Measurements from ENCODE around the gene RFESD.
"Not testable (repeated sequence)": the region's sequence is repeated elsewhere in the genome, so short reads cannot be mapped to it uniquely, and the experiment has no call there.

Gene RFESD

GRCh38 chr5:95630394-95630917, 16.1 kb upstream of the RFESD start:
- DNase-seq = no peak

- DNase-seq = no peak
These were observed 15.2 kb upstream of the RFESD start for GRCh38 chr5:95631255-95631958.

GRCh38 chr5:95631991-95632675, 14.4 kb upstream of the RFESD start:
- DNase-seq = no peak

GRCh38 chr5:95632942-95633341, 13.6 kb upstream of the RFESD start:
- not testable (repeated sequence) for DNase-seq

- DNase-seq = no peak
These were observed 12.9 kb upstream of the RFESD start for GRCh38 chr5:95633671-95634070.

- no peak for DNase-seq
These were observed 12.5 kb upstream of the RFESD start for GRCh38 chr5:95634081-95634480.

GRCh38 chr5:95638632-95639031, 7.9 kb upstream of the RFESD start:
- no peak for DNase-seq

GRCh38 chr5:95641741-95642220, 4.8 kb upstream of the RFESD start:
- no peak for DNase-seq

- DNase-seq = no peak
These were observed 3.4 kb upstream of the RFESD start for GRCh38 chr5:95643152-95643551.

- DNase-seq = peak; percentile 6
These were observed 2.1 kb upstream of the RFESD start for GRCh38 chr5:95644351-95645042.

- not testable (repeated sequence) for DNase-seq
These were observed 380 bp upstream of the RFESD start for GRCh38 chr5:95646226-95646568.

GRCh38 chr5:95647886-95648860, 1.6 kb downstream of the RFESD start:
- DNase-seq = no peak

- no peak for DNase-seq
These were observed 2.7 kb downstream of the RFESD start for GRCh38 chr5:95649274-95649673.

GRCh38 chr5:95649842-95650620, 3.5 kb downstream of the RFESD start:
- DNase-seq = no peak

GRCh38 chr5:95652849-95653248, 6.3 kb downstream of the RFESD start:
- DNase-seq = no peak

GRCh38 chr5:95654196-95654595, 7.6 kb downstream of the RFESD start:
- no peak for DNase-seq

- no peak for DNase-seq
These were observed 9.0 kb downstream of the RFESD start for GRCh38 chr5:95655575-95655974.

GRCh38 chr5:95660060-95660459, 13.5 kb downstream of the RFESD start:
- no peak for DNase-seq

- DNase-seq = no peak
These were observed 16.4 kb downstream of the RFESD start for GRCh38 chr5:95662946-95663345.

GRCh38 chr5:95664204-95664786, 17.7 kb downstream of the RFESD start:
- DNase-seq = no peak

- DNase-seq = no peak
These were observed 20.6 kb downstream of the RFESD start for GRCh38 chr5:95667061-95667618.
